ENCODE data around the gene EGLN2. TPM values are rescaled to one million over a fixed set of nuclear protein-coding genes. Genes with fewer than 3 reads are reported as not detected.

The EGLN2 gene
- total RNA-seq, 1 donor from 2014 or later: 78.9 TPM

DNA sequence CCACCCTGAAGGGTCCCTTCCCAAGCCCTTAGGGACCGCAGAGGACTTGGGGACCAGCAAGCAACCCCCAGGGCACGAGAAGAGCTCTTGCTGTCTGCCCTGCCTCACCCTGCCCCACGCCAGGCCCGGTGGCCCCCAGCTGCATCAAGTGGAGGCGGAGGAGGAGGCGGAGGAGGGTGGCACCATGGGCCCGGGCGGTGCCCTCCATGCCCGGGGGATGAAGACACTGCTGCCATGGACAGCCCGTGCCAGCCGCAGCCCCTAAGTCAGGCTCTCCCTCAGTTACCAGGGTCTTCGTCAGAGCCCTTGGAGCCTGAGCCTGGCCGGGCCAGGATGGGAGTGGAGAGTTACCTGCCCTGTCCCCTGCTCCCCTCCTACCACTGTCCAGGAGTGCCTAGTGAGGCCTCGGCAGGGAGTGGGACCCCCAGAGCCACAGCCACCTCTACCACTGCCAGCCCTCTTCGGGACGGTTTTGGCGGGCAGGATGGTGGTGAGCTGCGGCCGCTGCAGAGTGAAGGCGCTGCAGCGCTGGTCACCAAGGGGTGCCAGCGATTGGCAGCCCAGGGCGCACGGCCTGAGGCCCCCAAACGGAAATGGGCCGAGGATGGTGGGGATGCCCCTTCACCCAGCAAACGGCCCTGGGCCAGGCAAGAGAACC is 1.5 kb downstream of the EGLN2 start:
- TF ChIP-seq, protein P1, sequence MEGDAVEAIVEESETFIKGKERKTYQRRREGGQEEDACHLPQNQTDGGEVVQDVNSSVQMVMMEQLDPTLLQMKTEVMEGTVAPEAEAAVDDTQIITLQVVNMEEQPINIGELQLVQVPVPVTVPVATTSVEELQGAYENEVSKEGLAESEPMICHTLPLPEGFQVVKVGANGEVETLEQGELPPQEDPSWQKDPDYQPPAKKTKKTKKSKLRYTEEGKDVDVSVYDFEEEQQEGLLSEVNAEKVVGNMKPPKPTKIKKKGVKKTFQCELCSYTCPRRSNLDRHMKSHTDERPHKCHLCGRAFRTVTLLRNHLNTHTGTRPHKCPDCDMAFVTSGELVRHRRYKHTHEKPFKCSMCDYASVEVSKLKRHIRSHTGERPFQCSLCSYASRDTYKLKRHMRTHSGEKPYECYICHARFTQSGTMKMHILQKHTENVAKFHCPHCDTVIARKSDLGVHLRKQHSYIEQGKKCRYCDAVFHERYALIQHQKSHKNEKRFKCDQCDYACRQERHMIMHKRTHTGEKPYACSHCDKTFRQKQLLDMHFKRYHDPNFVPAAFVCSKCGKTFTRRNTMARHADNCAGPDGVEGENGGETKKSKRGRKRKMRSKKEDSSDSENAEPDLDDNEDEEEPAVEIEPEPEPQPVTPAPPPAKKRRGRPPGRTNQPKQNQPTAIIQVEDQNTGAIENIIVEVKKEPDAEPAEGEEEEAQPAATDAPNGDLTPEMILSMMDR (conservative IDR thresholded peaks at IDR 0.05; ENCODE audit: low read depth, low read length): no peak
- no peak for DNase-seq (ENCODE audit: low read depth)
- H3K4me3 ChIP-seq (ENCODE audit: low read depth, low read length): peak overlapping the region; percentile 95

DNA sequence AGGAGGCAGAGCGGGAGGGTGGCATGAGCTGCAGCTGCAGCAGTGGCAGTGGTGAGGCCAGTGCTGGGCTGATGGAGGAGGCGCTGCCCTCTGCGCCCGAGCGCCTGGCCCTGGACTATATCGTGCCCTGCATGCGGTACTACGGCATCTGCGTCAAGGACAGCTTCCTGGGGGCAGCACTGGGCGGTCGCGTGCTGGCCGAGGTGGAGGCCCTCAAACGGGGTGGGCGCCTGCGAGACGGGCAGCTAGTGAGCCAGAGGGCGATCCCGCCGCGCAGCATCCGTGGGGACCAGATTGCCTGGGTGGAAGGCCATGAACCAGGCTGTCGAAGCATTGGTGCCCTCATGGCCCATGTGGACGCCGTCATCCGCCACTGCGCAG is 2.0 kb downstream of the EGLN2 start:
- H3K4me3 ChIP-seq (ENCODE audit: low read depth, low read length): no peak overlapping the region
- TF ChIP-seq, protein P1 (conservative IDR thresholded peaks at IDR 0.05; ENCODE audit: low read depth, low read length): no peak
- DNase-seq (ENCODE audit: low read depth): no peak

DNA sequence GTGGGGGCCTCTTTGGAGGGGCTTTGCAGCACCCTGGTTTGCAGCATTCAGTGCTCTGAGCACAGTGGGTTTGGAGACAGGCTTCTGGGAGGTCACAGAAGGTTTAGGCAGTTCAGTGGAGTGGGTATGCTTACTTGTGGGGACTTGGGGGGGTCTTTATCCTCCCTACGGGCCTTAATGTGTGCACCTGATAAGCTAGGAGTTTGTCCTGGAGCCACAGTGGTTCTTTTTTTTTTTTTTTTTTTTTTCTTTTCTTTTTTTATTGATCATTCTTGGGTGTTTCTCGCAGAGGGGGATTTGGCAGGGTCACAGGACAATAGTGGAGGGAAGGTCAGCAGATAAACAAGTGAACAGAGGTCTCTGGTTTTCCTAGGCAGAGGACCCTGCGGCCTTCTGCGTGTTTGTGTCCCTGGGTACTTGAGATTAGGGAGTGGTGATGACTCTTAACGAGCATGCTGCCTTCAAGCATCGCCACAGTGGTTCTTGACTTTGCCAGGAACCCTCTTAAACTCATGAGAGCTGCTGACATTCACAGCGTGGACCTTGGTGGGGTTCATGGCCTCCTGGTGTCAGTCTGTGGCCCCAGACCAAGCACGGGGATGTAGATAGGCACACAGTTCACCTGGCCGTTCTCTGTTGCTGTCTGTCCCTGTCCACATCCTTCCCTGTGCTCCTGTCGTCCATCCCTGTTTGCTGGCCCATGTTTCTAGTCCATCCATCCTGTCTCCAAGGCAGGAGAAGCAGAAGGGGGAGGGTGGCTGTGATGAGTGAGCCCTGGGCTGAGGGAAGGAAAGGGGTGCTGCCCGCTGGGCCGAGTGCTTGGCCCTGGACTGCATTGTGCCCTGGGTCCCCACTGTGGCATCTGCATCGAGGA is 2.7 kb downstream of the EGLN2 start:
- TF ChIP-seq, protein P1 (conservative IDR thresholded peaks at IDR 0.05; ENCODE audit: low read depth, low read length): no peak
- H3K4me3 ChIP-seq (ENCODE audit: low read depth, low read length): peak overlapping the region; percentile 13
- DNase-seq (ENCODE audit: low read depth): no peak

DNA sequence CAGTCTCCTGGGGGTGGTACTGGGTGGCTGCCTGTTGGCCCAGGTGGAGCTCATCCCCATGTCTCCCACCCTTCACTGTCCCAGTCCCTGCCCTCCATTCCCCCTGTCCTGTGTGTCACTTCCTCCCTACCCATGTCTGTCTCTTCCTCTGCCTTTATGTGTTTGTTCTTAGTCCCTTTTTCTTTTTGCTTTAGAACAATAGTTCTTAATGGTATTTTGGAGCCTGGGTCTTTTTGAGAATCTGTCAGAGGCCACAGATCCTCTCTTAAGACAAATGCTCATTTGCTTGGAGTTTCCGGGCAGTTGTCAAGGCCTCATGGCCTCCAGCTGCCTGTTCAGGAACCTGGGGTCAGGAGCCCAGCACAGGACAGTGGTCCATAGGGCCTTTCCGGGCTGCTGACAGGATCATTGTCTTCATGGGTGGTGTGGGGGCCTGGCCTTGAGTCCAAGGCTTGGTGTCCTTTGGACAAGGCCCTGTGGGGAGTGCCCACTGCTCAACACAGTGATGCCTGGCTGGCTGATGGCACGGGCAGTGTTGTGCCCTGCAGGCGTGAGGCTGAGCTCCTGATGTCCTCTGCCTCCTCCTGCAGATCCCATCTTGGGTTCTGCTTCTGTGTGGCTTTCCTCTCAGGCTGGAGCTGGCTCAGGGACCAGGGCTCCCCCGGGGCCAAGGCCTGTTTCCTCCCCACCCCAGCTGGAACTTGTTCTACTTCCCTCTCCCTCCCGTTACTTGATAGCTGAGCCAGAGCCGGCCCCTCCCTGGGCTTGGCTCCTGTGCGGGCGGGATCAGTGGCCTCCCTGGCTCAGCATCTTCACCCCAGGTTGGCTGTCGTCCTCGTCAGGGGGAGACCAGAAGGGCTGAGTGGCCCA is 3.5 kb downstream of the EGLN2 start:
- TF ChIP-seq, protein P1 (conservative IDR thresholded peaks at IDR 0.05; ENCODE audit: low read depth, low read length): no peak
- H3K4me3 ChIP-seq (ENCODE audit: low read depth, low read length): peak overlapping the region; percentile 13

DNA sequence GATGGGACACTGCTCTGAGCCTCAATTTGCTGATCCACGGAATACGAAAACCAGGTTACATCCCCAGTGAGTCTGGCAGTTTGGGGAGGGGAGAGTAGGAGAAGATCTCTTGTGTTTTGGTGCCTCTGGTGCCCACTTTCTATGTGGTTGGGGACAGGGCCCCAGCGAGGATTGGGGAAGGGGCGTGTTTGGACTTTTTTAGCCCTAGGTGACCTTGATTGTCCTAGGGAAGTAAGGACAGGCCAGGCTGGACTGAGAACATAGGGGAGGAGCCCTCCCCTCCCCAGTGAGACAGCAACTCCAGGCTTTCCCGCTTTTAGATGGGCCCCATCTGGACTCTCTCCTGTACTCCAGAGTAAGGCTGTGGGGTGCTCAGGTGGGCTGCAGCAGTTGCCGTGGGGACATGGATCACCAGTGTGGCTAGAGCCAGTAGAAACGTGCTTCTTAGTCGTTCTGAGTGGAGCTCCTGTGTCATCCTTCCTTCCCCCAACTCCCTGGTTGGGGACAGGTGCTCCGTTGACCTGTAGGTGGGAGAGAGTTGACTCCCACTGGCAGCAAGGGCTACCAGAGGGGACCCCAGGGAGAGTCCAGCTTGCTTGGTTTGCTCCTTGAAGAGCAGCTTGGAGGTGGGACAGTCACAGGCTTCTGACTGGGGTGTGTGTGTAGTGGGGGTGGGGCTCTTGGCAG is 4.3 kb downstream of the EGLN2 start:
- TF ChIP-seq, protein P1 (conservative IDR thresholded peaks at IDR 0.05; ENCODE audit: low read depth, low read length): no peak
- DNase-seq (ENCODE audit: low read depth): no peak
- H3K4me3 ChIP-seq (ENCODE audit: low read depth, low read length): no peak overlapping the region

More for the DNA sequence above, 3.5 kb downstream of the EGLN2 start:
- DNase-seq (ENCODE audit: low read depth): no peak
